Gastroesophageal sphincter (tissue), 4 donors: ENCODE data around the gene BEGAIN. TPM values are rescaled to one million over a fixed set of nuclear protein-coding genes. Genes with fewer than 3 reads are reported as not detected.

ENCODE experiments used
- ATAC-seq: fragments of 150-250 bp; one replicate; pipeline ENCODE4 v1.9.1; 2016; ENCODE audit warnings: mild to moderate bottlenecking, moderate library complexity
- H3K27ac ChIP-seq, 4 donors: fragments of 200-600 bp; sonication (generic) in 3 of 4; 1 replicate in 3 of 4; 2 replicates in 1 of 4; pipeline ENCODE4 v1.5.1; 2016 to 2019
- H3K27me3 ChIP-seq: fragments of 200-600 bp; sonication (generic); one replicate; pipeline ENCODE4 v1.5.1; 2019
- H3K36me3 ChIP-seq, 2 donors: fragments of 200-600 bp; sonication (generic); one replicate each; pipeline ENCODE4 v1.5.1; 2019; ENCODE audit warnings: control low read depth in 1 of 2
- H3K4me1 ChIP-seq, 3 donors: fragments of 200-600 bp; sonication (generic); 1 replicate in 2 of 3; 2 replicates in 1 of 3; pipeline ENCODE4 v1.5.1; 2016 to 2019; ENCODE audit warnings: control low read depth in 2 of 3
- H3K4me3 ChIP-seq, 2 donors: fragments of 200-600 bp; sonication (generic); one replicate each; pipeline ENCODE4 v1.5.1; 2019; ENCODE audit warnings: mild to moderate bottlenecking in 1 of 2, moderate library complexity in 1 of 2
- H3K9me3 ChIP-seq, 3 donors: fragments of 200-600 bp; sonication (generic); one replicate each; pipeline ENCODE4 v1.5.1; 2017 to 2019; ENCODE audit warnings: control low read depth in 2 of 3
- EP300 ChIP-seq: sonication (generic); formaldehyde crosslinking; IDR thresholded peaks from one replicate; pipeline ENCODE4 v1.6.1; 2017; ENCODE audit warnings: antibody characterized with exemption, mild to moderate bottlenecking
- POLR2A ChIP-seq, 2 donors: fragments of 450-650 bp; IDR thresholded peaks; one replicate each; pipeline ENCODE4 v1.6.1; 2017; ENCODE audit warnings: antibody characterized with exemption in 2 of 2, mild to moderate bottlenecking in 2 of 2, moderate library complexity in 1 of 2
- POLR2AphosphoS5 ChIP-seq: sonication (generic); formaldehyde crosslinking; IDR thresholded peaks from one replicate; pipeline ENCODE4 v1.6.1; 2017; ENCODE audit warnings: antibody characterized with exemption
- WGBS, 2 donors: methylation state at CpG; one replicate each; pipeline ENCODE4 v1.1.5; 2018; ENCODE audit warnings: low coverage in 1 of 2; 5-methylcytosine and 5-hydroxymethylcytosine counted together
- total RNA-seq, 4 donors: library from RNA; depleted of rRNA; stranded (reverse); fragments of >200 nt; gene quantifications; one replicate each; pipeline ENCODE4 v1.1.0, GENCODE V29; 2016
- TF ChIP-seq, protein P1 (sequence below), 4 experiments: fragments of 200-600 bp in 2 of 4; fragments of 450-650 bp in 2 of 4; sonication (generic) in 1 of 4; IDR thresholded peaks; one replicate each; pipeline ENCODE4 v1.5.1; 2017 to 2019; ENCODE audit warnings: antibody characterized with exemption in 4 of 4, mild to moderate bottlenecking in 2 of 4, moderate library complexity in 2 of 4

BEGAIN gene
- total RNA-seq, 4 donors from 2014 or later = 3.9 to 5.6 (median 4.2) TPM

DNA sequence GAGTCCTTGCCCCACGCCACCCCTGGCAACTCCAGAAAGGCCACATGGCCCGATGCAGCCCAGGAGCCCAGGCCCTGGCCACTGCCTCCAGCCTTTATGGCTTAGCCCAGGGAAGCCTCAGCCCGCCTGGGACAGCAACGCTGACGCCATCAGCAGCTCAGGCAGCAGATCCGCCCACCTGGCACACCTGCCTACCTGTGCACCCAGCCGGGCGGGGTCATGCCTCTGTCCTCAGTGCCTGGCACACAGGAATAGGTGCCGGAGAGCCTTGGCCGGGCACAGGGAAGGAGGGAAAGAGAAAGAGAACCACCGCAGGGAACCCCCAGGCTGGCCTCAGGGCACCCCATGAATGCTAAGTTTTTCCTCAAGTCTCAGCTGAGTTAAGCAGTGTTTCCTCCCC is 21.1 kb downstream of the BEGAIN start:
- no peak overlapping the region for H3K27ac ChIP-seq
- H3K4me1 ChIP-seq = peaks cover 0 to 37% (median 10%) of the 10 kb centered on the region in 3 donors
- WGBS, 2 donors = no CpG with 5 or more reads among the region's 11 CpGs
- TF ChIP-seq POLR2AphosphoS5 = no peak
- no peak for TF ChIP-seq EP300
- TF ChIP-seq, protein P1, sequence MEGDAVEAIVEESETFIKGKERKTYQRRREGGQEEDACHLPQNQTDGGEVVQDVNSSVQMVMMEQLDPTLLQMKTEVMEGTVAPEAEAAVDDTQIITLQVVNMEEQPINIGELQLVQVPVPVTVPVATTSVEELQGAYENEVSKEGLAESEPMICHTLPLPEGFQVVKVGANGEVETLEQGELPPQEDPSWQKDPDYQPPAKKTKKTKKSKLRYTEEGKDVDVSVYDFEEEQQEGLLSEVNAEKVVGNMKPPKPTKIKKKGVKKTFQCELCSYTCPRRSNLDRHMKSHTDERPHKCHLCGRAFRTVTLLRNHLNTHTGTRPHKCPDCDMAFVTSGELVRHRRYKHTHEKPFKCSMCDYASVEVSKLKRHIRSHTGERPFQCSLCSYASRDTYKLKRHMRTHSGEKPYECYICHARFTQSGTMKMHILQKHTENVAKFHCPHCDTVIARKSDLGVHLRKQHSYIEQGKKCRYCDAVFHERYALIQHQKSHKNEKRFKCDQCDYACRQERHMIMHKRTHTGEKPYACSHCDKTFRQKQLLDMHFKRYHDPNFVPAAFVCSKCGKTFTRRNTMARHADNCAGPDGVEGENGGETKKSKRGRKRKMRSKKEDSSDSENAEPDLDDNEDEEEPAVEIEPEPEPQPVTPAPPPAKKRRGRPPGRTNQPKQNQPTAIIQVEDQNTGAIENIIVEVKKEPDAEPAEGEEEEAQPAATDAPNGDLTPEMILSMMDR (IDR thresholded peaks at IDR 0.05) = no peak
- no peak for TF ChIP-seq POLR2A (IDR thresholded peaks at IDR 0.05)
- H3K36me3 ChIP-seq = no peaks in the 10 kb centered on the region
- no peak for ATAC-seq
- H3K4me3 ChIP-seq = no peak overlapping the region
- H3K9me3 ChIP-seq = no peaks in the 10 kb centered on the region
- peaks cover 57% of the 10 kb centered on the region for H3K27me3 ChIP-seq

DNA sequence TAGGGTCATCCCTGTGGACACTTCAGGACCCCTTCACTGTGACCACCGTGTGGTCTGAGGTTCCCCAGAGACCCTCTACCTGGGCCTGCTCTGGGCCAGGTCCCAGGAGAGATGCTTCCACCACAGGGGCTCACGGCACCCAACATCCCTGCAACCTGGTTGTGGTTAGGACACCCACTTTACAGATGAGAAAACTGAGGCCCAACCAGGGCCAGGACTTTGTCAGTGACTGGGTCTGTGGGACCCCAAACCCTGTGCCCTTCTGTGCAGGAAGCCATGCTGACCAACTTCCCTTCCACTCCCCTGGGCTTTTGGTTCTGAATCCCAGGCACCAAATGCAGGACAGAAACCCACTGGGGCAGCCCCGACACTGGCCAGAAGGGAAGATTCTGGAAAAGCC is 21.6 kb downstream of the BEGAIN start:
- Histone ChIP-seq H3K27ac (no peak overlapping the region), H3K9me3 (no peaks in the 10 kb centered on the region), H3K27me3 (peaks cover 53% of the 10 kb centered on the region), H3K4me1 (peaks cover 0 to 37% (median 10%) of the 10 kb centered on the region in 3 donors), H3K4me3 (no peak overlapping the region), H3K36me3 (no peaks in the 10 kb centered on the region)
- no CpG with 5 or more reads among the region's 3 CpGs for WGBS, 2 donors
- no peak for TF ChIP-seq EP300
- TF ChIP-seq, protein P1 (IDR thresholded peaks at IDR 0.05) = no peak
- TF ChIP-seq POLR2A (IDR thresholded peaks at IDR 0.05) = no peak
- no peak for TF ChIP-seq POLR2AphosphoS5
- ATAC-seq = no peak

DNA sequence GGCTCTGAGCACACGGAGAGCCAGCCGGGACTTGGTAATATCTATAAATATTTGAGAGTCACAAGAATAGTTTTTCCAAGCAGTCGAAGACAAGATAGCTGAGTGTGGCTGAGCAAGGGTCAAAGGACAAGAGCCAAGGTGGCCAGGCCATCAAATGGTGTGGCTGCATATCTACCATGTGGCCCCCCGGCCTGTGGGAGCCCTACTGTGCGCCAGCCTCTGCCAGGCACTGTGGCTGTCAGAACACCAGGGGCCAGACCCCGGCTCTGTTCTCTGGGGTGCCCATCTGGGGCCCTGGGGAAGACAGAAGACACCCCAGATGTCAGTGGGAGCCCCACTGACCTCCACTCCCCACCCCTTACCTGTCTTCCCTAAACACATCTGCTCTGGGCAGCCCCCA is 22.7 kb downstream of the BEGAIN start:
- no peak for ATAC-seq
- no peaks in the 10 kb centered on the region for H3K9me3 ChIP-seq
- H3K27ac ChIP-seq = no peak overlapping the region
- no peak for TF ChIP-seq POLR2A (IDR thresholded peaks at IDR 0.05)
- H3K4me1 ChIP-seq = peaks cover 0 to 35% (median 10%) of the 10 kb centered on the region in 3 donors
- peaks cover 42% of the 10 kb centered on the region for H3K27me3 ChIP-seq
- no peaks in the 10 kb centered on the region for H3K36me3 ChIP-seq
- 23 to 52% methylated on average over 5 to 6 of the region's 6 CpGs for WGBS, 2 donors
- no peak overlapping the region for H3K4me3 ChIP-seq

DNA sequence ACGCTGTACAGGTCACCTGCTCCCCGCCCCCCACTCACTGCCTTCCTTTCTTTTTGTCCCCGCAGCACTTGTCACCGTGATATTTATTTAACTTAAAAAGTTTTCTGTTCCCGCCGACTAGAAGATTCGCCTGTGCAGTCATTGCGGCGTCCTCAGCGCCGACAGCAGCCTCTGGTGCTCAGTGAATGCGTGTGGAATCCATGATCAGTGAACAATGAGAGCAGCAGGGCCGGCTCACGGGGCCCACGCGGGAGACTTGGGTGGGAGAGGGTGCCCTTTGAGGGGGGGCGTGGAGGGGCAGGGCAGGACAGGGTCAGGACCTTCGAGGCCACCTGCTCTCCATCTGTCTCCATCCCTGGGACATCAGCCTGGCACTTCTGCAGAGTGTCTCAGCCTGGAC is 24.5 kb downstream of the BEGAIN start:
- Histone ChIP-seq H3K36me3 (no peaks in the 10 kb centered on the region), H3K4me1 (peaks cover 0 to 18% (median 5%) of the 10 kb centered on the region in 3 donors), H3K9me3 (no peaks in the 10 kb centered on the region), H3K27ac (no peak overlapping the region), H3K27me3 (peaks cover 25% of the 10 kb centered on the region), H3K4me3 (no peak overlapping the region)
- no peak for TF ChIP-seq POLR2A (IDR thresholded peaks at IDR 0.05)
- TF ChIP-seq, protein P1 (IDR thresholded peaks at IDR 0.05) = no peak
- no peak for TF ChIP-seq EP300
- no peak for TF ChIP-seq POLR2AphosphoS5
- ATAC-seq = no peak
- WGBS, 2 donors = 59 to 80% methylated on average over 7 to 9 of the region's 18 CpGs

DNA sequence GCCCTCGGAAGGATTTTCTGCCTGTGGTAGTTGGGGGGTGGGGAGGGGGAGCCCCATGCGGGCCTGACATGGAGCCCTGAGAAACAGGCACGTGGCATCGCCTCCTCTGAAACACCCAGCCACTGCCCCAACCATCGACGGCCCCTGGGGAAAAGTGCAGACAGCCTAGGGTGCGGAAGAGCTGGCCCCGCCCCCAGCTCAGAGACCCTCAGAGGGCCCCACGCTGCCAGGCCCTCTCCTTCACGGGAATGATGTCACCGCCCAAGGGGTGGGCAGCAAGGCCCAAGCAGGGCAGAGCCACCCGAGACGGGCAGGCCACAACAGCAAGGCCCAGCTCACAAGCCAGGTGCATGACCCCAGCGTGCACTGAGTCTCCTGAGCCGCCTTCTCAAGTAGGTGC is 26.2 kb downstream of the BEGAIN start:
- Histone ChIP-seq H3K4me1 (peaks cover 0 to under 1% (median 0%) of the 10 kb centered on the region in 3 donors), H3K27me3 (peaks cover 7% of the 10 kb centered on the region), H3K36me3 (no peaks in the 10 kb centered on the region), H3K9me3 (no peaks in the 10 kb centered on the region), H3K4me3 (no peak overlapping the region), H3K27ac (no peak overlapping the region)
- 72% methylated on average over 7 of the region's 15 CpGs; no CpG with 5 or more reads in 1 of the 2 donors for WGBS, 2 donors
- ATAC-seq = no peak
- TF ChIP-seq, protein P1 (IDR thresholded peaks at IDR 0.05) = no peak
- TF ChIP-seq POLR2A (IDR thresholded peaks at IDR 0.05) = no peak
- no peak for TF ChIP-seq EP300
- no peak for TF ChIP-seq POLR2AphosphoS5
